Esophagus muscularis mucosa (tissue), 4 donors: Measurements from ENCODE around the gene B3GAT2. TPM values are rescaled to one million over a fixed set of nuclear protein-coding genes. Genes with fewer than 3 reads are reported as not detected.

Source experiments
- DNase-seq: peaks from one replicate; pipeline ENCODE4 v3.0.0-alpha.2; 2017; ENCODE audit errors: extremely low spot score
- H3K27ac ChIP-seq, 4 donors: fragments of 200-600 bp; sonication (generic); replicated peaks in 1 of 4; 1 replicate in 3 of 4; 2 replicates in 1 of 4; pipeline ENCODE4 v1.5.1; 2016 to 2019; ENCODE audit warnings: mild to moderate bottlenecking in 1 of 4
- H3K27me3 ChIP-seq, 4 donors: fragments of 200-600 bp; sonication (generic); one replicate each; pipeline versions ENCODE4 v1.5.1 to v1.6.0; 2016 to 2019
- H3K36me3 ChIP-seq, 4 donors: fragments of 200-600 bp; sonication (generic); one replicate each; pipeline ENCODE4 v1.5.1; 2016 to 2019
- H3K4me1 ChIP-seq, 4 donors: fragments of 200-600 bp; sonication (generic); one replicate each; pipeline ENCODE4 v1.5.1; 2016 to 2019
- H3K4me3 ChIP-seq, 4 donors: fragments of 200-600 bp; sonication (generic); 1 replicate in 2 of 4; 2 replicates in 2 of 4; pipeline ENCODE4 v1.5.1; 2016 to 2019; ENCODE audit warnings: mild to moderate bottlenecking in 4 of 4, moderate library complexity in 1 of 4
- H3K9me3 ChIP-seq, 4 donors: fragments of 200-600 bp; sonication (generic); 1 replicate in 3 of 4; 2 replicates in 1 of 4; pipeline ENCODE4 v1.5.1; 2016 to 2019
- EP300 ChIP-seq: sonication (generic); formaldehyde crosslinking; IDR thresholded peaks from one replicate; pipeline ENCODE4 v1.6.1; 2017; ENCODE audit warnings: antibody characterized with exemption
- POLR2A ChIP-seq: fragments of 450-650 bp; IDR thresholded peaks from one replicate; pipeline ENCODE4 v1.6.1; 2017; ENCODE audit warnings: antibody characterized with exemption, moderate library complexity, mild to moderate bottlenecking, low read depth
- POLR2AphosphoS5 ChIP-seq, 2 donors: sonication (generic); formaldehyde crosslinking; IDR thresholded peaks; one replicate each; pipeline ENCODE4 v1.6.1; 2017; ENCODE audit warnings: antibody characterized with exemption in 2 of 2
- WGBS: methylation state at CpG from one replicate; pipeline ENCODE4 v1.1.5; 2018; 5-methylcytosine and 5-hydroxymethylcytosine counted together
- intact Hi-C: fragments of 100-400 bp; cut with DNase I; formaldehyde crosslinking; loops from one replicate; pipeline ENCODE4 v1.15.1; 2023
- total RNA-seq, 4 donors: library from RNA; depleted of rRNA; stranded (reverse); fragments of >200 nt; gene quantifications; one replicate each; pipeline versions ENCODE4 v1.1.0 to v1.2.1, GENCODE V29; 2016
- TF ChIP-seq, protein P1 (sequence below), 3 experiments: fragments of 200-600 bp in 2 of 3; fragments of 450-650 bp in 1 of 3; sonication (generic) in 2 of 3; IDR thresholded peaks; one replicate each; pipeline ENCODE4 v1.5.1; 2017 to 2019; ENCODE audit warnings: antibody characterized with exemption in 3 of 3, mild to moderate bottlenecking in 2 of 3, moderate library complexity in 1 of 3

The B3GAT2 gene
- total RNA-seq, 4 donors from 2014 or later, result under 0.01 to 0.13 (median 0.11) TPM; not detected in 1

- no peaks in the 10 kb centered on the region for H3K4me1 ChIP-seq
- H3K27ac ChIP-seq, result no peak overlapping the region
- 83% methylated on average over 2 of the region's 2 CpGs for WGBS
- H3K27me3 ChIP-seq, result no peaks in the 10 kb centered on the region
- intact Hi-C loops, result no loop called here
- H3K4me3 ChIP-seq, result no peak overlapping the region
- no peaks in the 10 kb centered on the region for H3K36me3 ChIP-seq
- TF ChIP-seq, protein P1, sequence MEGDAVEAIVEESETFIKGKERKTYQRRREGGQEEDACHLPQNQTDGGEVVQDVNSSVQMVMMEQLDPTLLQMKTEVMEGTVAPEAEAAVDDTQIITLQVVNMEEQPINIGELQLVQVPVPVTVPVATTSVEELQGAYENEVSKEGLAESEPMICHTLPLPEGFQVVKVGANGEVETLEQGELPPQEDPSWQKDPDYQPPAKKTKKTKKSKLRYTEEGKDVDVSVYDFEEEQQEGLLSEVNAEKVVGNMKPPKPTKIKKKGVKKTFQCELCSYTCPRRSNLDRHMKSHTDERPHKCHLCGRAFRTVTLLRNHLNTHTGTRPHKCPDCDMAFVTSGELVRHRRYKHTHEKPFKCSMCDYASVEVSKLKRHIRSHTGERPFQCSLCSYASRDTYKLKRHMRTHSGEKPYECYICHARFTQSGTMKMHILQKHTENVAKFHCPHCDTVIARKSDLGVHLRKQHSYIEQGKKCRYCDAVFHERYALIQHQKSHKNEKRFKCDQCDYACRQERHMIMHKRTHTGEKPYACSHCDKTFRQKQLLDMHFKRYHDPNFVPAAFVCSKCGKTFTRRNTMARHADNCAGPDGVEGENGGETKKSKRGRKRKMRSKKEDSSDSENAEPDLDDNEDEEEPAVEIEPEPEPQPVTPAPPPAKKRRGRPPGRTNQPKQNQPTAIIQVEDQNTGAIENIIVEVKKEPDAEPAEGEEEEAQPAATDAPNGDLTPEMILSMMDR (IDR thresholded peaks at IDR 0.05), result no peak
- TF ChIP-seq POLR2A, result no peak
- TF ChIP-seq EP300, result no peak
- TF ChIP-seq POLR2AphosphoS5 (IDR thresholded peaks at IDR 0.05), result no peak
- DNase-seq, result no peak
- no peaks in the 10 kb centered on the region for H3K9me3 ChIP-seq
These were observed 34.4 kb upstream of the B3GAT2 start for GRCh38 chr6:70991253-70991652.

DNA sequence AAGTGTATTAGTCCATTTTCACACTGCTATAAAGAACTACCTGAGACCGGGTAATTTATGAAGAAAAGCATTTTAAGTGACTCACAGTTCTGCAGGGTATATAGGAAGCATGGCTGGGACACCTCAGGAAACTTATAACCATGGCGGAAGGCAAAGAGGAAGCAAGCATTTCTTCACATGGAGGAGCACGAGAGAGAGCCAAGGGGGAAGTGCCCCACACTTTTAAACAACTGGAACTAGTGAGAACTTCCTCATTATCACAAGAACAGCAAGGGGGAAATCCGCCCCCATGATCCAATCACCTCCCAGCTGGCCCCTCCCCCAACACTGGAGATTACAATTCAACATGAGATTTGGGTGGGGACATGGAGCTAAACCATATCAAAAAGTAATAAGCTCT, 28.3 kb upstream of the B3GAT2 start:
- H3K4me1 ChIP-seq, result no peaks in the 10 kb centered on the region

GRCh38 chr6:70982747-70983146, 25.9 kb upstream of the B3GAT2 start:
- Histone ChIP-seq H3K4me1 (no peaks in the 10 kb centered on the region), H3K27me3 (no peaks in the 10 kb centered on the region), H3K4me3 (no peak overlapping the region), H3K27ac (no peak overlapping the region), H3K9me3 (no peaks in the 10 kb centered on the region), H3K36me3 (no peaks in the 10 kb centered on the region)
- 91% methylated on average over 3 of the region's 3 CpGs for WGBS
- no peak for DNase-seq
- TF ChIP-seq POLR2A (no peak), EP300 (no peak), POLR2AphosphoS5 (IDR thresholded peaks at IDR 0.05) (no peak)
- TF ChIP-seq, protein P1 (IDR thresholded peaks at IDR 0.05), result no peak
- intact Hi-C loops, result no loop called here

More for the DNA sequence above, 28.3 kb upstream of the B3GAT2 start:
- 69% methylated on average over 4 of the region's 4 CpGs for WGBS
- TF ChIP-seq EP300 (no peak), POLR2AphosphoS5 (IDR thresholded peaks at IDR 0.05) (no peak), POLR2A (no peak)
- TF ChIP-seq, protein P1 (IDR thresholded peaks at IDR 0.05), result no peak
- no peaks in the 10 kb centered on the region for H3K9me3 ChIP-seq
- intact Hi-C loops, result no loop called here
- no peak overlapping the region for H3K27ac ChIP-seq
- no peak for DNase-seq
- H3K36me3 ChIP-seq, result no peaks in the 10 kb centered on the region
- no peaks in the 10 kb centered on the region for H3K27me3 ChIP-seq
- H3K4me3 ChIP-seq, result no peak overlapping the region

GRCh38 chr6:70980727-70981126, 23.9 kb upstream of the B3GAT2 start:
- Histone ChIP-seq H3K27ac (no peak overlapping the region), H3K4me3 (no peak overlapping the region), H3K9me3 (no peaks in the 10 kb centered on the region), H3K27me3 (no peaks in the 10 kb centered on the region), H3K4me1 (no peaks in the 10 kb centered on the region), H3K36me3 (no peaks in the 10 kb centered on the region)
- no peak for DNase-seq
- intact Hi-C loops, result no loop called here
- TF ChIP-seq, protein P1 (IDR thresholded peaks at IDR 0.05), result no peak
- TF ChIP-seq EP300 (no peak), POLR2AphosphoS5 (IDR thresholded peaks at IDR 0.05) (no peak), POLR2A (no peak)
- WGBS, result 52% methylated on average over 4 of the region's 4 CpGs

GRCh38 chr6:70973604-70974003, 16.7 kb upstream of the B3GAT2 start:
- Histone ChIP-seq H3K4me1 (no peaks in the 10 kb centered on the region), H3K36me3 (no peaks in the 10 kb centered on the region), H3K27ac (no peak overlapping the region), H3K4me3 (no peak overlapping the region), H3K9me3 (no peaks in the 10 kb centered on the region), H3K27me3 (peaks cover 0 to 6% (median 0%) of the 10 kb centered on the region in 4 donors)
- WGBS, result 98% methylated on average over 3 of the region's 3 CpGs
- intact Hi-C loops, result no loop called here
- TF ChIP-seq EP300 (no peak), POLR2AphosphoS5 (IDR thresholded peaks at IDR 0.05) (no peak), POLR2A (no peak)
- TF ChIP-seq, protein P1 (IDR thresholded peaks at IDR 0.05), result no peak
- DNase-seq, result no peak
